ENCODE results near the gene MADD. TPM values are rescaled to one million over a fixed set of nuclear protein-coding genes. Genes with fewer than 3 reads are reported as not detected.

MADD gene
- polyA plus RNA-seq, 1 donor from 2014 or later, result 66.9 TPM

- Histone ChIP-seq H3K27me3 (ENCODE audit: insufficient read depth, low read depth, low read length) (no peaks in the 10 kb centered on the region), H3K9ac (ENCODE audit: low read length) (no peak overlapping the region), H3K79me2 (replicated peaks; ENCODE audit: insufficient read depth, low read length) (no peaks in the 10 kb centered on the region), H3K9me3 (ENCODE audit: low read length) (no peaks in the 10 kb centered on the region), H3K27ac (ENCODE audit: low read length) (no peak overlapping the region), H2AFZ (ENCODE audit: low read depth, low read length) (no peak overlapping the region), H3F3A (ENCODE audit: insufficient read depth, low read length, poor library complexity, severe bottlenecking) (no peaks in the 10 kb centered on the region), H3K36me3 (ENCODE audit: insufficient read depth, low read length) (no peaks in the 10 kb centered on the region), H3K4me3 (ENCODE audit: low read length) (no peak overlapping the region), H4K20me1 (ENCODE audit: insufficient read depth) (no peaks in the 10 kb centered on the region), H3K9me2 (ENCODE audit: insufficient read depth, low read length) (no peaks in the 10 kb centered on the region), H3K4me2 (ENCODE audit: low read length) (no peak overlapping the region)
- TF ChIP-seq RAD21 (conservative IDR thresholded peaks at IDR 0.05) (no peak), SMC3 (conservative IDR thresholded peaks at IDR 0.05; ENCODE audit: poor library complexity) (no peak), CTCF (IDR thresholded peaks at IDR 0.05; ENCODE audit: poor library complexity, severe bottlenecking) (no peak), EP300 (conservative IDR thresholded peaks at IDR 0.05; ENCODE audit: poor library complexity, severe bottlenecking) (no peak), MXI1 (conservative IDR thresholded peaks at IDR 0.05; ENCODE audit: poor library complexity, severe bottlenecking) (no peak), TAF1 (IDR thresholded peaks at IDR 0.05; ENCODE audit: low read depth) (no peak), REST (IDR thresholded peaks at IDR 0.05; ENCODE audit: borderline replicate concordance) (no peak), EZH2 (IDR thresholded peaks at IDR 0.05; ENCODE audit: borderline replicate concordance, insufficient read depth, low read length, poor library complexity, severe bottlenecking) (no peak), POLR2AphosphoS5 (IDR thresholded peaks at IDR 0.05) (no peak)
Observed at GRCh38 chr11:47347137-47347536, 77.2 kb downstream of the MADD start.

GRCh38 chr11:47348131-47348802 lies 78.3 kb downstream of the MADD start:
- Histone ChIP-seq H3K79me2 (replicated peaks; ENCODE audit: insufficient read depth, low read length) (no peaks in the 10 kb centered on the region), H3K4me3 (ENCODE audit: low read length) (no peak overlapping the region), H3K27ac (ENCODE audit: low read length) (no peak overlapping the region), H3K36me3 (ENCODE audit: insufficient read depth, low read length) (no peaks in the 10 kb centered on the region), H3K4me2 (ENCODE audit: low read length) (no peak overlapping the region), H3F3A (ENCODE audit: insufficient read depth, low read length, poor library complexity, severe bottlenecking) (no peaks in the 10 kb centered on the region), H3K9me3 (ENCODE audit: low read length) (no peaks in the 10 kb centered on the region), H3K9me2 (ENCODE audit: insufficient read depth, low read length) (no peaks in the 10 kb centered on the region), H4K20me1 (ENCODE audit: insufficient read depth) (no peaks in the 10 kb centered on the region), H3K9ac (ENCODE audit: low read length) (no peak overlapping the region), H2AFZ (ENCODE audit: low read depth, low read length) (no peak overlapping the region), H3K27me3 (ENCODE audit: insufficient read depth, low read depth, low read length) (no peaks in the 10 kb centered on the region)
- TF ChIP-seq RAD21 (conservative IDR thresholded peaks at IDR 0.05), result no peak
- no peak for TF ChIP-seq MXI1 (conservative IDR thresholded peaks at IDR 0.05; ENCODE audit: poor library complexity, severe bottlenecking)
- no peak for TF ChIP-seq EP300 (conservative IDR thresholded peaks at IDR 0.05; ENCODE audit: poor library complexity, severe bottlenecking)
- TF ChIP-seq REST (IDR thresholded peaks at IDR 0.05; ENCODE audit: borderline replicate concordance), result no peak
- TF ChIP-seq EZH2 (IDR thresholded peaks at IDR 0.05; ENCODE audit: borderline replicate concordance, insufficient read depth, low read length, poor library complexity, severe bottlenecking), result no peak
- TF ChIP-seq SMC3 (conservative IDR thresholded peaks at IDR 0.05; ENCODE audit: poor library complexity), result no peak
- TF ChIP-seq POLR2AphosphoS5 (IDR thresholded peaks at IDR 0.05), result no peak
- TF ChIP-seq CTCF (IDR thresholded peaks at IDR 0.05; ENCODE audit: poor library complexity, severe bottlenecking), result no peak
- no peak for TF ChIP-seq TAF1 (IDR thresholded peaks at IDR 0.05; ENCODE audit: low read depth)
